Neural crest cell (in vitro differentiated cells): ENCODE data around the gene FNIP1. TPM values are rescaled to one million over a fixed set of nuclear protein-coding genes. Genes with fewer than 3 reads are reported as not detected.

Source experiments
- DNase-seq: peaks from one replicate; pipeline ENCODE4 v3.0.0; 2021; ENCODE audit warnings: low read depth, mixed read lengths, low spot score
- H3K27ac Mint-ChIP-seq: one replicate; pipeline ENCODE4 v1.8.0; 2021; ENCODE audit warnings: mild to moderate bottlenecking, mixed read lengths; ENCODE audit not compliant: unreplicated experiment
- H3K27me3 Mint-ChIP-seq: 2 replicates; pipeline ENCODE4 v1.8.0; 2021; ENCODE audit warnings: low read depth, mild to moderate bottlenecking, mixed read lengths
- H3K36me3 Mint-ChIP-seq: 2 replicates; pipeline ENCODE4 v1.8.0; 2021; ENCODE audit warnings: low read depth, mild to moderate bottlenecking, mixed read lengths
- H3K4me1 Mint-ChIP-seq: 2 replicates; pipeline ENCODE4 v1.8.0; 2021; ENCODE audit warnings: mixed read lengths
- H3K4me3 Mint-ChIP-seq: one replicate; pipeline ENCODE4 v1.8.0; 2021; ENCODE audit warnings: mild to moderate bottlenecking, mixed read lengths
- H3K9me3 Mint-ChIP-seq: 2 replicates; pipeline ENCODE4 v1.8.0; 2021; ENCODE audit warnings: mixed read lengths
- CTCF ChIP-seq: fragments of 200-600 bp; sonication (generic); conservative IDR thresholded peaks from 2 replicates; pipeline ENCODE4 v1.5.0; 2021; ENCODE audit warnings: antibody characterized with exemption, mild to moderate bottlenecking
- total RNA-seq: library from RNA; stranded (reverse); gene quantifications from 2 replicates; pipeline ENCODE4 v1.2.1, GENCODE V29; 2021

FNIP1 gene
- total RNA-seq, 1 donor from 2014 or later = 20.6 TPM

- no peaks in the 10 kb centered on the region for H3K9me3 Mint-ChIP-seq
- no peaks in the 10 kb centered on the region for H3K27me3 Mint-ChIP-seq
- peak overlapping the region; percentile 17 for H3K4me3 Mint-ChIP-seq
- no peaks in the 10 kb centered on the region for H3K36me3 Mint-ChIP-seq
- H3K4me1 Mint-ChIP-seq = peaks cover 18% of the 10 kb centered on the region
- no peak for TF ChIP-seq CTCF
- no peak overlapping the region for H3K27ac Mint-ChIP-seq
- DNase-seq = no peak
Measured at GRCh38 chr5:131639148-131639547, 157.7 kb downstream of the FNIP1 start.

- H3K27me3 Mint-ChIP-seq = no peaks in the 10 kb centered on the region
Measured at GRCh38 chr5:131637694-131638093, 159.1 kb downstream of the FNIP1 start.

GRCh38 chr5:131635684-131636572 lies 160.9 kb downstream of the FNIP1 start:
- H3K9me3 Mint-ChIP-seq = no peaks in the 10 kb centered on the region
- H3K36me3 Mint-ChIP-seq = no peaks in the 10 kb centered on the region
- H3K27ac Mint-ChIP-seq = peak overlapping the region; percentile 96
- peak overlapping the region; percentile 94 for H3K4me3 Mint-ChIP-seq
- H3K27me3 Mint-ChIP-seq = no peaks in the 10 kb centered on the region
- H3K4me1 Mint-ChIP-seq = peaks cover 23% of the 10 kb centered on the region
- peak; percentile 18 for DNase-seq
- no peak for TF ChIP-seq CTCF

More at GRCh38 chr5:131637694-131638093, 159.1 kb downstream of the FNIP1 start:
- H3K4me3 Mint-ChIP-seq = peak overlapping the region; percentile 55
- TF ChIP-seq CTCF = no peak
- H3K9me3 Mint-ChIP-seq = no peaks in the 10 kb centered on the region
- H3K4me1 Mint-ChIP-seq = peaks cover 23% of the 10 kb centered on the region
- no peak overlapping the region for H3K27ac Mint-ChIP-seq
- no peak for DNase-seq
- H3K36me3 Mint-ChIP-seq = no peaks in the 10 kb centered on the region

GRCh38 chr5:131634996-131635683 lies 161.7 kb downstream of the FNIP1 start, which contains the start of gene RAPGEF6:
RAPGEF6 (minus strand) TSS chr5:131635229; CDS start chr5:131635030, 199 bp downstream.
- H3K36me3 Mint-ChIP-seq = no peaks in the 10 kb centered on the region
- H3K27ac Mint-ChIP-seq = peak within 1 kb of the TSS; percentile 96
- H3K9me3 Mint-ChIP-seq = no peaks in the 10 kb centered on the region

More at GRCh38 chr5:131634996-131635683, 161.7 kb downstream of the FNIP1 start, which contains the start of gene RAPGEF6:
- Mint-ChIP-seq H3K4me3 (peak within 1 kb of the TSS; percentile 94), H3K27me3 (no peaks in the 10 kb centered on the region), H3K4me1 (peaks cover 23% of the 10 kb centered on the region)
- DNase-seq = peak; percentile 86
- peak; percentile 38 for TF ChIP-seq CTCF
